Right lobe of liver (tissue), 6 donors: ENCODE measurements around the gene PYDC2. TPM values are rescaled to one million over a fixed set of nuclear protein-coding genes. Genes with fewer than 3 reads are reported as not detected.

Experiments used
- ATAC-seq, 4 donors: fragments of 200-7000 bp; cut with Tn5 transposase; one replicate each; pipeline ENCODE4 v1.9.1; 2020; ENCODE audit warnings: mild to moderate bottlenecking in 4 of 4, moderate library complexity in 4 of 4
- DNase-seq, 3 donors: peaks; one replicate each; pipeline ENCODE4 v3.0.0-alpha.2; 2020
- H3K27ac ChIP-seq, 3 donors: fragments of 200-600 bp; one replicate each; pipeline ENCODE4 v1.8.0; 2022
- H3K27me3 ChIP-seq, 2 donors: fragments of 200-600 bp; one replicate each; pipeline ENCODE4 v1.8.0; 2022
- H3K36me3 ChIP-seq, 4 donors: fragments of 200-600 bp; sonication (generic) in 1 of 4; one replicate each; pipeline versions ENCODE4 v1.5.1 to v1.8.0; 2017 to 2022; ENCODE audit warnings: control low read depth in 1 of 4
- H3K4me1 ChIP-seq, 4 donors: fragments of 200-600 bp; sonication (generic) in 1 of 4; one replicate each; pipeline versions ENCODE4 v1.5.1 to v1.8.0; 2017 to 2022; ENCODE audit warnings: control low read depth in 1 of 4
- H3K4me3 ChIP-seq, 3 donors: fragments of 200-600 bp; one replicate each; pipeline ENCODE4 v1.8.0; 2022
- H3K9me3 ChIP-seq, 4 donors: fragments of 200-600 bp; sonication (generic) in 1 of 4; one replicate each; pipeline versions ENCODE4 v1.5.1 to v1.8.0; 2017 to 2022; ENCODE audit warnings: control low read depth in 1 of 4
- POLR2A ChIP-seq: fragments of 450-650 bp; IDR thresholded peaks from one replicate; pipeline ENCODE4 v1.6.1; 2017; ENCODE audit warnings: antibody characterized with exemption, mild to moderate bottlenecking
- WGBS: methylation state at CpG from one replicate; pipeline ENCODE4 v1.1.6; 2018; ENCODE audit warnings: low coverage, low lambda C conversion rate; ENCODE audit not compliant: insufficient coverage; ENCODE audit errors: missing lambda C conversion rate; 5-methylcytosine and 5-hydroxymethylcytosine counted together
- intact Hi-C, 2 donors: fragments of 100-400 bp; cut with DNase I; formaldehyde crosslinking; loops; one replicate each; pipeline versions ENCODE4 v1.11.2 to v1.14.1; 2022
- total RNA-seq, 6 experiments: library from RNA; depleted of rRNA in 2 of 6; stranded (reverse); fragments of >200 nt in 2 of 6; fragmentation: NEBNext Ultra II Directional in 3 of 6; extraction: Animal tissue kit (Norgen Biotek cat#: 25700) in 3 of 6; gene quantifications; one replicate each; pipeline versions ENCODE4 v1.1.0 to v1.2.4, GENCODE V29; 2016 to 2023
- TF ChIP-seq, protein P1 (sequence below), 4 donors: fragments of 200-600 bp in 3 of 4; fragments of 450-650 bp in 1 of 4; IDR thresholded peaks; one replicate each; pipeline versions ENCODE4 v1.5.1 to v1.8.0; 2016 to 2022; ENCODE audit warnings: antibody characterized with exemption in 4 of 4, mild to moderate bottlenecking in 2 of 4
- donor health status: DM: no; HTN: yes; CAD: no.
- donor health status: DM: no; HTN: no; CAD: no.
- donor health status: DM: no; HTN: no; CAD: no.
- donor health status: DM: no; HTN: yes; CAD: no.
- donor health status: DM: no; HTN: yes; CAD: no.

The PYDC2 gene
- total RNA-seq, 6 experiments from 2014 or later, result not detected

DNA sequence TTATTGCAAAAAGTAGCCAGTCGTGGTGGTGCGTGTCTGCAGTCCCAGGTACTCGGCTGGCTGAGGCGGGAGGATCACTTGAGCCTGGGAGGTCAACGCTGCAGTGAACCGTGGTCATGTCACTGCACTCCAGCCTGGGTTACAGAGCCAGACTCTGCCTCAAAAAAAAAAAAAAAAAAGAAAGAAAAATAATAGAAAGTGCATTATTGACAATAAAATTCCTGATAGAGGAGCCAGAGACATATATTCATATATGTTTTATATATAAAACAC is 43.6 kb upstream of the PYDC2 start:
- Histone ChIP-seq H3K27me3 (no peaks in the 10 kb centered on the region), H3K4me1 (no peaks in the 10 kb centered on the region), H3K27ac (peak overlapping the region in 1 of 3 donors; percentile 11), H3K36me3 (no peaks in the 10 kb centered on the region), H3K4me3 (peak overlapping the region; percentile 2 to 28 (median 8)), H3K9me3 (no peaks in the 10 kb centered on the region)
- TF ChIP-seq POLR2A, result no peak
- TF ChIP-seq, protein P1, sequence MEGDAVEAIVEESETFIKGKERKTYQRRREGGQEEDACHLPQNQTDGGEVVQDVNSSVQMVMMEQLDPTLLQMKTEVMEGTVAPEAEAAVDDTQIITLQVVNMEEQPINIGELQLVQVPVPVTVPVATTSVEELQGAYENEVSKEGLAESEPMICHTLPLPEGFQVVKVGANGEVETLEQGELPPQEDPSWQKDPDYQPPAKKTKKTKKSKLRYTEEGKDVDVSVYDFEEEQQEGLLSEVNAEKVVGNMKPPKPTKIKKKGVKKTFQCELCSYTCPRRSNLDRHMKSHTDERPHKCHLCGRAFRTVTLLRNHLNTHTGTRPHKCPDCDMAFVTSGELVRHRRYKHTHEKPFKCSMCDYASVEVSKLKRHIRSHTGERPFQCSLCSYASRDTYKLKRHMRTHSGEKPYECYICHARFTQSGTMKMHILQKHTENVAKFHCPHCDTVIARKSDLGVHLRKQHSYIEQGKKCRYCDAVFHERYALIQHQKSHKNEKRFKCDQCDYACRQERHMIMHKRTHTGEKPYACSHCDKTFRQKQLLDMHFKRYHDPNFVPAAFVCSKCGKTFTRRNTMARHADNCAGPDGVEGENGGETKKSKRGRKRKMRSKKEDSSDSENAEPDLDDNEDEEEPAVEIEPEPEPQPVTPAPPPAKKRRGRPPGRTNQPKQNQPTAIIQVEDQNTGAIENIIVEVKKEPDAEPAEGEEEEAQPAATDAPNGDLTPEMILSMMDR (IDR thresholded peaks at IDR 0.05), result no peak
- ATAC-seq (peak; percentile 66 to 84 (median 78)), DNase-seq (peak; percentile 25 to 64 (median 59))
- 6% methylated on average over 6 of the region's 6 CpGs for WGBS
- intact Hi-C loops, result no loop called here

DNA sequence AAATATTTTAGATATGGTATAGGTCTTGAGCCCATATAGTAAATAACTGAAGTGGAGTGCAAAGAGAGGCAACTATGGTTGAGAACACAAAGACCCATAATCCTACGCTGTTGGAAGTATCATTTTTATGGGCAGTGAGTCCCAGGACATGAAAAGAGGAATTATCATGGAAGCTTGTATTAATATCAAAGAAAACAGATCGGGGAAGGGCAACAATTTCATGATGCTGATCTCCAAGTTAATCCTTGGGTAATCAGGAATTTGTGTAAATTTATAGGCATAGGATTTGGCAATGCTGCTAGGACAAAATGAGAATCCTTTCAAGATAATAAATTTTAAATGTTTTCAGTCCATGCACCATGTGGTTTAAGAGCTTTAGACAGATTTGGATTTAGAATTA is 40.2 kb upstream of the PYDC2 start:
- no peaks in the 10 kb centered on the region for H3K9me3 ChIP-seq
- H3K4me3 ChIP-seq, result no peak overlapping the region
- no peaks in the 10 kb centered on the region for H3K36me3 ChIP-seq
- no peak for TF ChIP-seq POLR2A
- TF ChIP-seq, protein P1 (IDR thresholded peaks at IDR 0.05), result no peak
- WGBS, result 96% methylated on average over 2 of the region's 2 CpGs
- H3K4me1 ChIP-seq, result no peaks in the 10 kb centered on the region
- H3K27me3 ChIP-seq, result no peaks in the 10 kb centered on the region
- DNase-seq (no peak), ATAC-seq (no peak)
- intact Hi-C loops, result no loop called here
- no peak overlapping the region for H3K27ac ChIP-seq

DNA sequence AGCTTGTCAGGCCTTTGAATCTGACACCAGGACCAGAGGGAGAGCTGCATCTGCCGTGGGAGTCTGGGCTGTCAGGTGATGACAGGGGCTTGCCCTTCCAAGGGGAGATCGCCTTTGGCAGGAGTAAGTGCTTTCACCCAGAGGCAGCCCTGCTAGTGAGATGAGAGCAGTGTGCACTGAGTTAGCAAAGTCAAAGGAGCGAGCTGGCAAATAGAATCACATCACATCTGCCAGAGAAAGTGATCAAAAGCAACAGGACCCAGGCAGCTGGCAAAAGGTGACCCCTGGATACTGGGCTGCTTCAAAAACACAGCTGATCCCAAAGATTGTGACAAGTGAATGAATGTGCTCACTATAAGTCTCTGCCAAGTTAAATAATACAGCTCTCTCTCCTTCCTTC is 36.1 kb upstream of the PYDC2 start:
- no peak for TF ChIP-seq POLR2A
- TF ChIP-seq, protein P1 (IDR thresholded peaks at IDR 0.05), result no peak
- intact Hi-C loops, result no loop called here
- ATAC-seq, result no peak

DNA sequence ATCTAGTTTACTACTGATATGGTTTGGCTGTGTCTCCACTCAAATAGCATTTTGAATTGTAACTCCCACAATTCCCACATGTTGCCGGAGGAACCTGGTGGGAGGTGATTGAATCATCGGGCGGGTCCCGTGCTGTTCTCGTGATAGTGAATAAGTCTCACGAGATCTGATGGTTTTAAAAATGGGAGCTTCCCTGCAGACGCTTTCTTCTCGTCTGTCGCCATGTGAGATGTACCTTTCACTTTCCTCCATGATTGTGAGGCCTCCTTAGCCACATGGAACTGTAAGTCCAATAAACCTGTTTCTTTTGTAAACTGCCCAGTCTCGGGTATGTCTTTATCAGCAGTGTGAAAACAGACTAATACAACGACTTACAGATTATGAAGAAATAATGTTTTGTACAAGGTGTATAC is 35.6 kb upstream of the PYDC2 start:
- no peak overlapping the region for H3K27ac ChIP-seq
- H3K36me3 ChIP-seq, result no peaks in the 10 kb centered on the region
- intact Hi-C loops, result no loop called here
- no peaks in the 10 kb centered on the region for H3K9me3 ChIP-seq
- H3K4me3 ChIP-seq, result no peak overlapping the region
- DNase-seq (no peak), ATAC-seq (no peak)
- H3K4me1 ChIP-seq, result peaks cover 0 to 7% (median under 1%) of the 10 kb centered on the region in 4 donors
- no peak for TF ChIP-seq POLR2A
- no peaks in the 10 kb centered on the region for H3K27me3 ChIP-seq
- WGBS, result 93% methylated on average over 11 of the region's 11 CpGs

More for the DNA sequence above, 36.1 kb upstream of the PYDC2 start:
- H3K27ac ChIP-seq, result no peak overlapping the region
- DNase-seq, result no peak
- 81% methylated on average over 2 of the region's 3 CpGs for WGBS
- H3K4me1 ChIP-seq, result peaks cover 0 to 4% (median 0%) of the 10 kb centered on the region in 4 donors
- H3K9me3 ChIP-seq, result no peaks in the 10 kb centered on the region
- no peaks in the 10 kb centered on the region for H3K36me3 ChIP-seq
- H3K4me3 ChIP-seq, result no peak overlapping the region
- no peaks in the 10 kb centered on the region for H3K27me3 ChIP-seq

DNA sequence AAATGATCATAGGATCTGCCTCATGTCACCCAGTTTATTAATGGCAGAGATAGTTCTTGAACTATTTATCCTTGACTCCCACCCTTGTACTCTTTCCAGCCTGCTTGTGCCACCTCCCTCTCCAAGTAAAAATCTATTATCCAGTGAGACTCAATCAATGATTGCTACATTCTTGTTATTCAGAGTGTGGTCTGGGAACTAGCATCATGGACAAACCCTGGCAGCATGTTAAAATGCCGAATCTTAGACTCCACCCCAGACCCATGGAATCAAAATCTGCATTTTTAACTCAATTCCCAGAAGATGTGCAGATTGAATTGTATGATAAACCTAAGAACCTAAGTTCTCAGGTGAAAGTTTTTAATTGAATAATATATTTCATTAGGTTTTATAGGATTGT is 34.7 kb upstream of the PYDC2 start:
- intact Hi-C loops, result no loop called here
- Histone ChIP-seq H3K4me1 (peaks cover 0 to 15% (median 2%) of the 10 kb centered on the region in 4 donors), H3K4me3 (no peak overlapping the region), H3K9me3 (no peaks in the 10 kb centered on the region), H3K36me3 (no peaks in the 10 kb centered on the region), H3K27me3 (no peaks in the 10 kb centered on the region), H3K27ac (no peak overlapping the region)
- TF ChIP-seq, protein P1 (IDR thresholded peaks at IDR 0.05), result no peak
- TF ChIP-seq POLR2A, result no peak
- ATAC-seq, result no peak
- no peak for DNase-seq
- WGBS, result 22% methylated on average over 1 of the region's 1 CpG
